GM21381 (cell line): Measurements from ENCODE around the gene SLC12A7.

Source experiments
- ATAC-seq: cut with Tn5 transposase; IDR thresholded peaks from one replicate; pipeline ENCODE4 v1.9.1; 2021; ENCODE audit warnings: mild to moderate bottlenecking, moderate library complexity; ENCODE audit not compliant: unreplicated experiment

Gene SLC12A7

DNA sequence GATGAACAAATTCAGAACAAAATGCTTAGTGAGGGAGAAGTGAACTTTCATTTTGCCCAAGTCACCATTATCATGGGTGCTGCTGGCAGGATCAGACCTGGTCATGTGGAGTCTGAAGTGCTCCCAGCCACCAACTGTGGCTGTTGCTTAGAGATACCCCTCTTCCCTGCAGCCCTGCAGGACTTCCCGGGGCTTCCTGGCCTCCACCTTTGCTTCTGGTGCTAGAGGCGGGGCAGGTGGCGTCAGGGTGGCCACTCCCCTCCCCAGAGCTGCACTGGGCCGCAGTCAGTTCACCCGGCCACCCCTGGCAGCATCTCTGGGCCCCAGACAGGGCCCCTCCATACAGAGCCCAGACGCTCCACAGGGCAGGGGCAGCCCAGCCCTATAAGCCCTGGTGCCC, 30.0 kb upstream of the SLC12A7 start:
- ATAC-seq: no peak

- no peak for ATAC-seq
Measured at GRCh38 chr5:1140818-1141189, 28.9 kb upstream of the SLC12A7 start.

GRCh38 chr5:1140171-1140817, 28.4 kb upstream of the SLC12A7 start:
- ATAC-seq: no peak

DNA sequence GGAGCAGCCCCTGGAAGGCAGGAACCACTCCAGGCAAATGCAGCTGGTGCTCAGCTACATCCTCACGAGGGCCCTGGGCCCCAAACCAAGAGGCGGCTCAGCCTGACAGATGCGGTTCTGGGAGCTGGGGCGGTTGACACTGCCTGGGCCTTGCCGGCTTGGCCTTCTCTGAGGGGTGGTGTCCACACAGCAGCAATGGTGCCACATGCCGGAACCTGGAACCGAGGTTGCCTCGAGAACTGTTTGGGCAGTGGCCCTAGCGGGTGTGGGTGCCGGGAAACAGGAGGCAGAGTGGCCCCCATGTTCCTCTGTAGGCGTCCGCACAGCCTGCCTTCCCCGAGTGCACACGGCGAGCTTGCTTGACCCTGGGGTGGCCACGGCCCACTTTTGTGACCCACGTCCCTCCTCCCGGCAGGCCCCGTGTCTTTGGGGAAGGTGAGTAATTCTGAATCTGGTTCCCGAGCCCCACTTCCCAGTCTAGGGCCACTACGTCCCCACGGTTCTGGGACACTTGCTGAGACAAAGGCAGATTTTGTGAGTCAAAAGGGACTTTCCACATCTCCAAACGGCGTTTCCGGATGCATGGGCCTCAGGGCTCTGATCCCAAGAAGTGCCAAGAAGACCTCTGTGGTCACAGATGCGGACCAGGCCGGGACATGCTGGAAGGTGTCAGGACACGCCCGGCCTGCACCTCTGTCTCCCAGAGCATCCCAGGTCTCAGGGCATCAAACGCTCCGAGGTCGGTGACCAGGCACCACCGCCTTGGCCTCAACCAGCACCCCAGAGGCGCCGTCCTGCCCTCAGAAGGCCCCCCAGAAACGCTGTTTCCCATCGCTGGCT, 27.7 kb upstream of the SLC12A7 start:
- ATAC-seq: no peak

DNA sequence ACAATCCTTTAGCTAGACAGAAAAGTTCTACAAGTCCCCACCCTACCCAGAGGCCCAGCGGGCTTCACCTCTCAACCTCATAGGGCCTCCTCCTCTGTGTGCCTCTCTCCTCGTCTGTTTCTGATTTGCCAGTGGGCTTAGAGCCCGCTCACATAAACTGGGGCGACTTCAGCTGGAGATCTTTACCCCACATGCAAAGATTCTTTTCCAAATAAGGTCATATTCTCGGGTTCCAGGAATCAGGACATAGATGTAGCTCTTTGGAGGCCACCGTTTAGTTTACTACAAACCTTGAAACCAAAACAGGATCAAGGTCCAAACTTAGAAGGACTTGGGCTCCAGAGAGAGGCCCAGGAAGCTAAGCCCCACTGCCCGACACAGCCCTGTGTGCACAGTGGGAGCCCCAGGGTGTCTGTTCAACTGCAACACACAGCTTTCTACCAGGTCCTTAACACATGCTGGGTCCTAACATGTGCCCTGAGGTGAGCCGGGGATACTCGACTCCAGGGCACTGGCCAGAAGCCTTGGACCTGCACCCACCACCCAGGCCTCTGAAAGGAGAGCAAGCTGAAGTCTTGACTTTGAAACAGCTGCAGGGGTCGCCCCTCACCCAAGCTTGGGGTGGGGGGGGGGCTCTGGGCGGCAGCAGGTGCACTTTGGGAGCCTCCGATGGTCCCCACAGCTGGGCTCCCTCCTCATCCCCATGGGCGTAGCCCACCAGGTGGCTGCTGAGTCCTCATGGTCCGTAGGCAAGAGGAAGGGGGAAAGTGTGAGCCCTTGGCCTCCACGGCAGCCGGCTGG, 26.8 kb upstream of the SLC12A7 start:
- ATAC-seq: no peak

- ATAC-seq: no peak
Measured at GRCh38 chr5:1137567-1138444, 25.9 kb upstream of the SLC12A7 start.

DNA sequence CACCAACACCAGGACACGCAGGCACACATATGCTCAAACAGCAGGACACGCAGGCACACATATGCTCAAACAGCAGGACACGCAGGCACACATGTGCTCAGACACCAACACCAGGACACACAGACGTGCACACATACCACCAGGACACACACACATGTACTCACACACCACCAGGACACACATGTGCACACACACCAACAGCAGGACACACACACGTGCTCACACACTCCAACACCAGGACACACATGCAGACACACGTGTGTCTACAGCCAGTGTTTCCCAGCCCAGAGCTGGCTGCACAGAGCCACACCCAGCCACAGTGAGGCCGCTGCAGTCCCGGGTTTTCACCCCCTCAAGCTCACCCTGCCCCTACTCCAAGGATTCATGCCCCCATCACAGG, 25.0 kb upstream of the SLC12A7 start:
- ATAC-seq: no peak

DNA sequence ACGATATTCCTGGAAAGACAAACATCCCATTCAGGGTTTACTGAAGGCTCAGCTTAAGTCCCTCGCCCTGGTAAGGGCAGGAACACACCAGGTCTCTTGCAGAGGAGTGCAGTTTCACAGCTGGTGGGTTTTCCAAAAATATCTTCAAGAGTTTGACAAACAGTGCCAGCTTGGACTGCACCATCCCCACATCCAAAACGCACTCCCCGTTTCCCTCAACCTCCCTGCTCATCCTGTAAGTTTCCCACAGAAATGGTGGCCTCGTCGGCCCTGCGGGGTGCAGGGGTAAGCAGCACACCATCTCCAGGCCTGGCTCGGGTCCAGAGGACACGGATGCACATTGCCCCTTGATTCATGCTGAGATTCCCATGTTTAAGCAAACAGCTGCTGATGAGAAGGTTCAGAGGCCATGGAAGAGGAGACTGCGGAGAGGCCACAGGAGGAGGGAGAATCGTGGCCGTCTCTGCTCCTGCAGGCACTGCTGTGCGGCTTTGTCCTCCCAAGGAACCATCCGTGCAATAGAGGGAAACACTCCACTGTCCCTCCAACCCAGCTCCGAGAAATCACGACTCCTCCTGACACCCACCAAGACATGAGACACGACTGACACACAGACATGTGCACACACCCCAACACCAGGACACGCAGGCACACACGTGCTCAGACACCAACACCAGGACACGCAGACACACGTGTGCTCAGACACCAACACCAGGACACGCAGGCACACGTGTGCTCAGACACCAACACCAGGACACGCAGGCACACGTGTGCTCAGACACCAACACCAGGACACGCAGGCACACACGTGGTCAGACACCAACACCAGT, 24.0 kb upstream of the SLC12A7 start:
- no peak for ATAC-seq

DNA sequence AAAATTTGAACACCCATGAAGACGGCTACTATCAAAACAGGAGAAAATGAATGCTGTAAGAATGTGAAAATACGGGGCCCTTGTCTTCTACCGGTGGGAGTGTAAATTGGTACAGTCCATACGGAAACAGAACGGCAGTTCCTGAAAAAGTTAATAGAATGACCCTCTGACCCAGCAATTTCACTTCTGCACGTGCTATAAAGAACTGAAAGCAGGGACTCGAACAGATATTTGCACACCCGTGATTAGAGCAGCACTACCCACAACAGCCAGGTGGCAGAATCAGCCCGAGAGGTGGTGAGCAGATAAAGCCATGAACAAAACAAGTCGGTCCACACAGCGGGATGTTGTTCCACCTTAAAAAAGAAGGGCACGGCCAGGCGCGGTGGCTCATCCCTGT, 22.6 kb upstream of the SLC12A7 start:
- ATAC-seq: no peak

DNA sequence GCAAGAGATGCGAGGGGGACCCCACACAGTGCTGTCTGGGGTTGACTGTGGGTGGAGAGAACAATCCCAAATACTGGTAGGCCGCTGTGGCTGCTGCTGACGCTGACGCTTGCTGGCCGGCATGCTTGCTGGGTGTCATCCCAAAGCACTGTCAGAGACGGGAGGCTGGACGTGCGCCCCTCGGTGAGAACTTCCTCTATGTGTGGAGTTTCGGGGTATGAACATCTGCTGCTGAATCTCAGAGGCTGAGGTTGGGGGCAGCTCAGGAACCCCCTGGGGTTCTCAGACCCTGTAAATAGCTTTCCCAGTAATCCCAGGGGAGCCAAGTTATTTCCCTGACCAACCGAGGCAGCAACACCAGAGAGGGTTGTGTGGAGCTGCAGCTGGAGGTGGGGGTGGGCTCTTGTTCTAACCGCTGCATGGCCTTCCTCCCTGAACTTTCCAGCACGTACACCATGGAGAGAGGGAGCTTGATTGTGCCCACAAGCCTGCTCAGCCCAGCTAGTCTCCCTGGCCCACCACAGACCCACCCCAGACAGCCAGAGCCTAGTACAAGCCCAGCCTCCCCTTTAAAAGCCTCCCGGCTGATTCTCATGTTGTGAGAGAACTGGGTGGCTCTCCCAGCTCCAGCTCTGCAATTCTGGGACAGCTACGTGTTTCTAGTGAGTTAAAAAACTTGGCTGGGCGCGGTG, 21.8 kb upstream of the SLC12A7 start:
- no peak for ATAC-seq

GRCh38 chr5:1133108-1133507, 21.2 kb upstream of the SLC12A7 start:
- no peak for ATAC-seq

DNA sequence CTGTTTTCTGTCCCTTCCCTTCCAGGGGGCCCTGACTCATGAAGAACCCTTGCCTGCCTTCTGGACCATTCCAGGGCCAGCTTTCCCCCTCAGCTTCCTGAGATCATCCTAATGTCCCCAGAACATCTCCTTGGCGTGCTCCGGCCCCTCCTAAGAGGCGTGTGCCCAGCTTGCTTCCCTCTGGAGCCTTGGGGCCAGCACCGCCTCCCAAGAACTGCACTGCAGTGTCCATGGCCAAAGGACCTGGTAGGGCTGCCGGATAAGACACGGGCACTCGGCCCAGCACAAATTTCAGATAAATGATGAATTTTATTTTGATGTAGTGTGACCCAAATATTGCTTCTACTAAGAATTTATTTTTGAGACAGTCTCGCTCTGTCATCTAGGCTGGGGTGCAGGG, 20.7 kb upstream of the SLC12A7 start:
- ATAC-seq: no peak

DNA sequence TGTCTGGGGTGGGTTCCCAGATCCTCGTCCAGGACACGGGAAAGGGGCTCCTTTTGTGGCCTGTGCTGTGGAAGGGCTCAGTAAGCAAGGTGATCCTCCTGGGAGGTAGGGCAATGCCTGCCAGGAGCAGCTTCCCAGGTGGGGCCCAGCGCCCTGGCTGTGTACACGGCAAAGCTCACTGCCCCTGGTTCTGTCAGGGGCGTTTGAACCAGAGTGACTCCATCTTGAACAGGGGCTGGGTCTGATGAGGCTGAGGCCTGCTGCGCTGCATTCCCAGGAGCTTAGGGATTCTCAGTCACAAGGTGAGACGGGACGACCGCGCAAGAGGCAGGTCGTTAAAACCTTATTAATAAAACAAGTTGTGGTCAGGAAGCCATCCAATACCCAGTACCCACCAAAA, 19.9 kb upstream of the SLC12A7 start:
- ATAC-seq: no peak

GRCh38 chr5:1131191-1131621, 19.3 kb upstream of the SLC12A7 start:
- no peak for ATAC-seq

DNA sequence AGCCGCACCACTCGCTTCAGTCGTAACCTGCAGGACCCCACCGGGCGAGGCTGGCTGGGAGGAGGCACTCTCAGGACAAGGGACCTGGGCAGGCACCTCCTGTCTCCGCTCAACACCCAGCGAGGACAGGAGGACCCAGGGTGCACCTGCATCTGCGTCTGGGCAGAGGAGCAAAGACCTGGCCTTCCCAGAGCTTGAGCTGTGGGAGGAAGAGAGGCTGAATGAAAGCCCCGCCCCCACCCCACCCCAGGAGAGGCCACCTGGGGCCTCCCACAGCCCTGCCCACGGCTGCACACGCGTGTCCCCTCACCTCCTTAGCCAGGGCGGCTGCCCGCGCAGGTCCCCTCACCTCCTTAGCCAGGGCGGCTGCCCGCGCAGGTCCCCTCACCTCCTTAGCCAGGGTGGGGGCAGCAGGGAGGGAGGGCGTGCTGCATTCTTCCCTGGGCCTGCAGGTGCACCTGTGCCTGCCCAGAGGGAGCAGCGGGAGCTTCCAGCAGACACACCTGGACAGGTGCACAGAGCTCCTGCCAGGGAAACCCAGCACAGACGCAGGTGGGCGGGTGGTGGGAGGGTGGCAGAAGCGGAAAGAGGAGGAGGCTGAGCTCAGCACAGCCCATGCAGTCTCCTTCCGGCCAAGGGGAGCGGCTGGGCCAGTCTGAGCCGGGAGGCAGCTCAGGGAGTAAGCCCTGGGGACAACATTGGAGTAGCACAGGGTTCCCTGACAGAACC, 18.5 kb upstream of the SLC12A7 start:
- no peak for ATAC-seq

DNA sequence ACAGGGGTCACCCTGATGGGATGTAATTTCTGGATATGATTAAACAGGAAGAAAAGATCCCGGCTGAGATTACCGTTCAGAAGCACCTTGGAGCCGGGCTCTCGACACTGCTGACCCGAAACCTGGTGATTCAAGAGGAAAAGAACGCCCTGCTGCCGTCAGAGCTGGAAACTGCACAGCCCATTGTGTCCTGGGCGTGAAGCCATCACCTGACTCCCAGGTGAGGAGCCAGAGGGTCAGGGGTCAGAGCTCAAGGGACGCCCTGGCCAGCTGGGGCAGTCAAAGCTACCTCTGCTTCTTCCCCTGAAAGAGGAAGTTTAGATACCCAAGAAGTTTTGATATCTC, 17.8 kb upstream of the SLC12A7 start:
- ATAC-seq: no peak

DNA sequence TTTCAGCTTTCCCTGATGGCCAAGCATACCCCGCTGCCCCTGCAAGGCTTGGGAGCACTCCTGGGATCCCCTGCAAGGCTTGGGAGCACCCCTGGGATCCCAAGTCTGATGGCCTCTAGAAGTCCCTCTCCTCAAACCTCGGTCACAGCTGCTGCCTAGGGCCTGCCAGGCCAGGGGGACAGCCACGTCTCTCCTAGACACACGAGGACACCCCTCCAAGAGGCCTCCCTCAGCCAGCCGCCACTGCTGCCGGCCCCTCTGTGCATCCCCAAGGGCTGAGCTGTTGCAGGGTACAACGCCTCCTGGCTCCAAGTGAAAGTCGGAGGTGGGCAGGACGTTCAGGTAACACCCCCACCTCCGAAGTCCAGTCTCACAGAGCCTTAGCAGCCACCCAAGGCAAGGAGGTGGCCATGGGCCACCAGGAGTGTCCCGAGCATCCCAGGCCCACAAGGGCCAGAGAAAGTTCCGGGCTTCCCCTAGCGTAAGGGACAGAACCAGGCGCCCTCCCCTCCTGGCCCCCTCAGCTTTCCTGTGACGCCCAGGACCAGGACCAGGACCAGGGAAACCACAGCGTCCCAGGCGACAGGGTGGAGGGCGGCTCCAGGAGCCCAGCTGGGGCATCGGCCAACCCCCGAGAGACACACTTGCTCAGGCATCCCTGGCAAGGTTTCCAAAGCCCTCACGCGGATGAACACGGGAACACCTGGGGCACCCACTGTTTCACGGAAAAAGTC, 17.3 kb upstream of the SLC12A7 start:
- no peak for ATAC-seq
